ENCODE data around the gene UBE2QL1.

UBE2QL1 gene

GRCh38 chr5:6462671-6463070 is 14.0 kb downstream of the UBE2QL1 start:
- Histone ChIP-seq H3K9me3 (ENCODE audit: low read depth, low read length) (no peaks in the 10 kb centered on the region), H3K4me3 (no peak overlapping the region), H3K27ac (no peak overlapping the region), H3K9ac (ENCODE audit: insufficient read length) (no peak overlapping the region), H3K36me3 (ENCODE audit: insufficient read depth, low read length) (no peaks in the 10 kb centered on the region)
- TF ChIP-seq POLR2AphosphoS5 (IDR thresholded peaks at IDR 0.05; ENCODE audit: borderline replicate concordance, low read depth, low read length) = no peak
- TF ChIP-seq EZH2 (IDR thresholded peaks at IDR 0.05) = no peak
- TF ChIP-seq FOXP2 (optimal IDR thresholded peaks at IDR 0.05; ENCODE audit: control extremely low read depth, extremely low read length, insufficient read depth) = no peak
- no peak for DNase-seq (ENCODE audit: low read depth, low spot score)

- no peak overlapping the region for H3K9ac ChIP-seq (ENCODE audit: insufficient read length)
- no peaks in the 10 kb centered on the region for H3K9me3 ChIP-seq (ENCODE audit: low read depth, low read length)
- H3K4me3 ChIP-seq = no peak overlapping the region
- TF ChIP-seq POLR2AphosphoS5 (IDR thresholded peaks at IDR 0.05; ENCODE audit: borderline replicate concordance, low read depth, low read length) (no peak), EZH2 (IDR thresholded peaks at IDR 0.05) (no peak), FOXP2 (optimal IDR thresholded peaks at IDR 0.05; ENCODE audit: control extremely low read depth, extremely low read length, insufficient read depth) (no peak)
- DNase-seq (ENCODE audit: low read depth, low spot score) = no peak
- H3K36me3 ChIP-seq (ENCODE audit: insufficient read depth, low read length) = no peaks in the 10 kb centered on the region
- no peak overlapping the region for H3K27ac ChIP-seq
These were observed 15.8 kb downstream of the UBE2QL1 start for GRCh38 chr5:6464441-6464840.

GRCh38 chr5:6465831-6466790 is 17.5 kb downstream of the UBE2QL1 start:
- Histone ChIP-seq H3K36me3 (ENCODE audit: insufficient read depth, low read length) (no peaks in the 10 kb centered on the region), H3K9me3 (ENCODE audit: low read depth, low read length) (no peaks in the 10 kb centered on the region), H3K27ac (no peak overlapping the region), H3K9ac (ENCODE audit: insufficient read length) (no peak overlapping the region), H3K4me3 (no peak overlapping the region)
- no peak for DNase-seq (ENCODE audit: low read depth, low spot score)
- TF ChIP-seq EZH2 (IDR thresholded peaks at IDR 0.05) (no peak), POLR2AphosphoS5 (IDR thresholded peaks at IDR 0.05; ENCODE audit: borderline replicate concordance, low read depth, low read length) (no peak), FOXP2 (optimal IDR thresholded peaks at IDR 0.05; ENCODE audit: control extremely low read depth, extremely low read length, insufficient read depth) (no peak)

GRCh38 chr5:6466975-6467567 is 18.4 kb downstream of the UBE2QL1 start:
- H3K27ac ChIP-seq = no peak overlapping the region
- H3K4me3 ChIP-seq = no peak overlapping the region
- H3K9me3 ChIP-seq (ENCODE audit: low read depth, low read length) = no peaks in the 10 kb centered on the region
- TF ChIP-seq FOXP2 (optimal IDR thresholded peaks at IDR 0.05; ENCODE audit: control extremely low read depth, extremely low read length, insufficient read depth) = no peak
- TF ChIP-seq EZH2 (IDR thresholded peaks at IDR 0.05) = no peak
- TF ChIP-seq POLR2AphosphoS5 (IDR thresholded peaks at IDR 0.05; ENCODE audit: borderline replicate concordance, low read depth, low read length) = no peak
- no peak overlapping the region for H3K9ac ChIP-seq (ENCODE audit: insufficient read length)
- no peak for DNase-seq (ENCODE audit: low read depth, low spot score)
- no peaks in the 10 kb centered on the region for H3K36me3 ChIP-seq (ENCODE audit: insufficient read depth, low read length)

GRCh38 chr5:6467591-6467990 is 18.9 kb downstream of the UBE2QL1 start:
- Histone ChIP-seq H3K36me3 (ENCODE audit: insufficient read depth, low read length) (no peaks in the 10 kb centered on the region), H3K4me3 (no peak overlapping the region), H3K27ac (no peak overlapping the region), H3K9me3 (ENCODE audit: low read depth, low read length) (no peaks in the 10 kb centered on the region), H3K9ac (ENCODE audit: insufficient read length) (no peak overlapping the region)
- DNase-seq (ENCODE audit: low read depth, low spot score) = no peak
- TF ChIP-seq EZH2 (IDR thresholded peaks at IDR 0.05) = no peak
- no peak for TF ChIP-seq FOXP2 (optimal IDR thresholded peaks at IDR 0.05; ENCODE audit: control extremely low read depth, extremely low read length, insufficient read depth)
- TF ChIP-seq POLR2AphosphoS5 (IDR thresholded peaks at IDR 0.05; ENCODE audit: borderline replicate concordance, low read depth, low read length) = no peak

GRCh38 chr5:6468104-6468503 is 19.4 kb downstream of the UBE2QL1 start:
- TF ChIP-seq POLR2AphosphoS5 (IDR thresholded peaks at IDR 0.05; ENCODE audit: borderline replicate concordance, low read depth, low read length) = no peak
- TF ChIP-seq EZH2 (IDR thresholded peaks at IDR 0.05) = no peak
- no peak for TF ChIP-seq FOXP2 (optimal IDR thresholded peaks at IDR 0.05; ENCODE audit: control extremely low read depth, extremely low read length, insufficient read depth)
- Histone ChIP-seq H3K9me3 (ENCODE audit: low read depth, low read length) (no peaks in the 10 kb centered on the region), H3K36me3 (ENCODE audit: insufficient read depth, low read length) (no peaks in the 10 kb centered on the region), H3K4me3 (no peak overlapping the region), H3K27ac (no peak overlapping the region), H3K9ac (ENCODE audit: insufficient read length) (no peak overlapping the region)
- no peak for DNase-seq (ENCODE audit: low read depth, low spot score)

- H3K9me3 ChIP-seq (ENCODE audit: low read depth, low read length) = no peaks in the 10 kb centered on the region
- no peak overlapping the region for H3K4me3 ChIP-seq
- no peak overlapping the region for H3K9ac ChIP-seq (ENCODE audit: insufficient read length)
- H3K27ac ChIP-seq = no peak overlapping the region
- DNase-seq (ENCODE audit: low read depth, low spot score) = no peak
- H3K36me3 ChIP-seq (ENCODE audit: insufficient read depth, low read length) = no peaks in the 10 kb centered on the region
- TF ChIP-seq POLR2AphosphoS5 (IDR thresholded peaks at IDR 0.05; ENCODE audit: borderline replicate concordance, low read depth, low read length) (no peak), FOXP2 (optimal IDR thresholded peaks at IDR 0.05; ENCODE audit: control extremely low read depth, extremely low read length, insufficient read depth) (no peak), EZH2 (IDR thresholded peaks at IDR 0.05) (no peak)
These were observed 20.2 kb downstream of the UBE2QL1 start for GRCh38 chr5:6468870-6469269.

GRCh38 chr5:6469836-6470235 is 21.2 kb downstream of the UBE2QL1 start:
- DNase-seq (ENCODE audit: low read depth, low spot score) = no peak
- TF ChIP-seq POLR2AphosphoS5 (IDR thresholded peaks at IDR 0.05; ENCODE audit: borderline replicate concordance, low read depth, low read length) = no peak
- TF ChIP-seq EZH2 (IDR thresholded peaks at IDR 0.05) = no peak
- no peak for TF ChIP-seq FOXP2 (optimal IDR thresholded peaks at IDR 0.05; ENCODE audit: control extremely low read depth, extremely low read length, insufficient read depth)
- Histone ChIP-seq H3K36me3 (ENCODE audit: insufficient read depth, low read length) (no peaks in the 10 kb centered on the region), H3K27ac (no peak overlapping the region), H3K4me3 (no peak overlapping the region), H3K9me3 (ENCODE audit: low read depth, low read length) (no peaks in the 10 kb centered on the region), H3K9ac (ENCODE audit: insufficient read length) (no peak overlapping the region)
